GM19463 (cell line): ENCODE data around the gene OVCA2.
"Not testable (repeated sequence)": the region's sequence is repeated elsewhere in the genome, so short reads cannot be mapped to it uniquely, and the experiment has no call there.

Experiments
- ATAC-seq: cut with Tn5 transposase; IDR thresholded peaks from one replicate; pipeline ENCODE4 v1.9.1; 2021; ENCODE audit warnings: mild to moderate bottlenecking, moderate library complexity; ENCODE audit not compliant: unreplicated experiment

OVCA2 gene

GRCh38 chr17:2013220-2013993 lies 28.4 kb upstream of the OVCA2 start:
- not testable (repeated sequence) for ATAC-seq

- no peak for ATAC-seq
These were observed 27.9 kb upstream of the OVCA2 start for GRCh38 chr17:2013994-2014317.

GRCh38 chr17:2015314-2015713 lies 26.5 kb upstream of the OVCA2 start:
- no peak for ATAC-seq

- no peak for ATAC-seq
These were observed 25.3 kb upstream of the OVCA2 start for GRCh38 chr17:2016494-2016893.

- no peak for ATAC-seq
These were observed 24.4 kb upstream of the OVCA2 start for GRCh38 chr17:2017274-2017941.

- no peak for ATAC-seq
These were observed 22.9 kb upstream of the OVCA2 start for GRCh38 chr17:2018716-2019510.

GRCh38 chr17:2019723-2020122 lies 22.1 kb upstream of the OVCA2 start:
- ATAC-seq = no peak

GRCh38 chr17:2020721-2021120 lies 21.1 kb upstream of the OVCA2 start:
- ATAC-seq = no peak

- no peak for ATAC-seq
These were observed 19.1 kb upstream of the OVCA2 start for GRCh38 chr17:2022647-2023240.

- ATAC-seq = no peak
These were observed 18.6 kb upstream of the OVCA2 start for GRCh38 chr17:2023256-2023655.

- ATAC-seq = no peak
These were observed 17.9 kb upstream of the OVCA2 start for GRCh38 chr17:2023692-2024571.

GRCh38 chr17:2024572-2025219 lies 17.1 kb upstream of the OVCA2 start:
- no peak for ATAC-seq

DNA sequence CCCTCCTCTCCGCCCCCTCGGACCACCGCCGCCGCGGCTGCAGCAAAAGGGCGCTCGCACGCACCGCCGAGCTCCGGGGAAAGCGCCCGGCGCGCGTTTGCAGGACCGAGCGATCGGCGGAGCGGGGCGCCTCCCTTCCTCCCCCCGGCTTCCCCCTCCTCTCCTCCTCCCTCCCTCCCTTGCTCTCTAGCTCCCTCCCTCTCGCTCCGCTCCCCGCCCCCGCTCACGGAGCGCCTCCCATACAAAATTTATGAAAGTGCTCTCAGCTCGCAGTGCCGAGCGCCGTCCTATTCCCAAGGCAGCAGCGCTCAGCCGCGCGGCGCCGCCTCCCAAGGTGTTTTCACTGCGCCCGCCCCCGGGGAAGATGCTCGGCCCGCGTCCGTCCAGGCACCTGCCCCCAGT lies 16.6 kb upstream of the OVCA2 start, which contains the start of gene RTN4RL1:
Gene RTN4RL1, minus strand, starts transcription at position 115 of the 402 bp plus-strand sequence. CDS start 469 bp downstream, outside the sequence.
- ATAC-seq = no peak

- no peak for ATAC-seq
These were observed 16.1 kb upstream of the OVCA2 start for GRCh38 chr17:2025622-2026309.

- ATAC-seq = no peak
These were observed 14.1 kb upstream of the OVCA2 start for GRCh38 chr17:2027528-2028233.

DNA sequence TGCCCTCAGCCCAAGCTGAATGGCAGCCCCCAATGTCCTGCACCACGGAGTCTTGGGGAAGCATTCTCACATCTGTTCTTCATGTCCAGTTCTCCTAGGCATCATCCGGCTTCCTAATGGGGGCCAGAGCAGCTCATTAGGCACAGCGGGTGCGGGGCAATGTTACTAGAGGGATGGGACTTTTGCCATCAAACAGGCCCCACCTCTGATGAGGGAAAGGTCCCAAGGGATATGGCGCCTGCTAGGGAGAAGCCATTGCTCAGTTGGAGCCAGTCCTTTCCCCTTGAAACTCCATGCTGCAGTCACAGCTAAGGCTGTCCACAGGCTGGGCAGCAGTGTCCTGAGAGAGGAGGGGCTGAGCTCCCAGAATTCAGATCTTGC lies 13.6 kb upstream of the OVCA2 start:
- ATAC-seq = no peak

- no peak for ATAC-seq
These were observed 13.1 kb upstream of the OVCA2 start for GRCh38 chr17:2028737-2029136.

- ATAC-seq = peak; percentile 79
These were observed 11.7 kb upstream of the OVCA2 start, which contains the start of gene DPH1 for GRCh38 chr17:2029911-2030778. Gene DPH1 (plus strand): TSS chr17:2030153. CDS start chr17:2030170, 17 bp downstream.
